GM13976 (cell line): ENCODE data around the gene JPH3.

ENCODE experiments used
- DNase-seq: peaks from one replicate; pipeline ENCODE4 v3.0.0; 2012; ENCODE audit warnings: low spot score
- in situ Hi-C: fragments of 300-500 bp; cut with MboI; formaldehyde crosslinking; loops from one replicate; pipeline ENCODE4 v1.12.0; 2022; ENCODE audit warnings: low sequenced_read_pairs, mixed read lengths, inconsistent platforms; ENCODE audit not compliant: unreplicated experiment
- TF ChIP-seq, protein P1 (sequence below): IDR thresholded peaks from 2 replicates; pipeline ENCODE4 v1.5.1; 2012; ENCODE audit warnings: borderline replicate concordance, mild to moderate bottlenecking; ENCODE audit not compliant: insufficient read depth; ENCODE audit errors: extremely low read depth, missing control alignments, control extremely low read depth

JPH3 gene

DNA sequence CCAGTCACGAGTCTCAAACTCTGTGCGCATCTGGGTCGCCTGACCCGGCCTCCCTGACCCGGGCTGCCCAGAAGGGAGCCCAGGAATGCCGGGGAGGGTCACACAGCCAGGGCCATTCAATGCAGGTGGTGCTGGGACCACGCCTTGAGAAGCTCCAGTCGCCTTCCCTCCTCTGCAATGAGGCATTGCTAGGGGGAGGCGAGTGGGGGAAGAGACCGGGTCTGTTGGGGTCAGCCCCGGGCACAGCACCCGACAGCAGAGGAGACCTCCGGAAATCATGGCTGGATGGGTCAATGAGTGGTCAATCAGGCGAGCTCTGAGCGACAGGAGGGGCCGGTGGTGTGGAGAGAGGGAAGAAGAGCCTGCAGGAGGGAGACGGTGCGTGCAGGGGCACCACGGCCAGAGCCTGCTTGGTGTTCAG is 13.3 kb downstream of the JPH3 start:
- in situ Hi-C loops: no loop called here
- no peak for DNase-seq
- TF ChIP-seq, protein P1, sequence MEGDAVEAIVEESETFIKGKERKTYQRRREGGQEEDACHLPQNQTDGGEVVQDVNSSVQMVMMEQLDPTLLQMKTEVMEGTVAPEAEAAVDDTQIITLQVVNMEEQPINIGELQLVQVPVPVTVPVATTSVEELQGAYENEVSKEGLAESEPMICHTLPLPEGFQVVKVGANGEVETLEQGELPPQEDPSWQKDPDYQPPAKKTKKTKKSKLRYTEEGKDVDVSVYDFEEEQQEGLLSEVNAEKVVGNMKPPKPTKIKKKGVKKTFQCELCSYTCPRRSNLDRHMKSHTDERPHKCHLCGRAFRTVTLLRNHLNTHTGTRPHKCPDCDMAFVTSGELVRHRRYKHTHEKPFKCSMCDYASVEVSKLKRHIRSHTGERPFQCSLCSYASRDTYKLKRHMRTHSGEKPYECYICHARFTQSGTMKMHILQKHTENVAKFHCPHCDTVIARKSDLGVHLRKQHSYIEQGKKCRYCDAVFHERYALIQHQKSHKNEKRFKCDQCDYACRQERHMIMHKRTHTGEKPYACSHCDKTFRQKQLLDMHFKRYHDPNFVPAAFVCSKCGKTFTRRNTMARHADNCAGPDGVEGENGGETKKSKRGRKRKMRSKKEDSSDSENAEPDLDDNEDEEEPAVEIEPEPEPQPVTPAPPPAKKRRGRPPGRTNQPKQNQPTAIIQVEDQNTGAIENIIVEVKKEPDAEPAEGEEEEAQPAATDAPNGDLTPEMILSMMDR: no peak

DNA sequence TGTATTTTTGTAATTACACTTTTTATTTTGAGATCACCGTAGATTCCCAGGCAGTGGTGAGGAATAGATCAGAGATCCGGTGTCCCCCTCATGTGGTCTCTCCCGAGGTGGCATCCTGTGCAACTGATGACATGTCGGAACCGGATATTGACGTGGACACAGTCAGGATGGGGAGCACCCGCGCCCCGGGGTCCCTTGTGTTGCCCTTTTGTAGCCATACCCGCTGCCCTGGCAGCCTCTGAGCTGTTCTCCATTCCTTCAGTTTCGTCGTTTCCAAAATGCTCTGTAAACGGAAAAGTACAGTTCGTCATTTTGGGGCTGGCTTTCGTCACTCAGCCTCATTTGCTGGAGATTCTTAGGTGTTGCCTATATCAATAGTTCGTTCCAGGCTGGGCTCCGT is 14.2 kb downstream of the JPH3 start:
- no peak for DNase-seq
- TF ChIP-seq, protein P1: no peak
- in situ Hi-C loops: no loop called here

DNA sequence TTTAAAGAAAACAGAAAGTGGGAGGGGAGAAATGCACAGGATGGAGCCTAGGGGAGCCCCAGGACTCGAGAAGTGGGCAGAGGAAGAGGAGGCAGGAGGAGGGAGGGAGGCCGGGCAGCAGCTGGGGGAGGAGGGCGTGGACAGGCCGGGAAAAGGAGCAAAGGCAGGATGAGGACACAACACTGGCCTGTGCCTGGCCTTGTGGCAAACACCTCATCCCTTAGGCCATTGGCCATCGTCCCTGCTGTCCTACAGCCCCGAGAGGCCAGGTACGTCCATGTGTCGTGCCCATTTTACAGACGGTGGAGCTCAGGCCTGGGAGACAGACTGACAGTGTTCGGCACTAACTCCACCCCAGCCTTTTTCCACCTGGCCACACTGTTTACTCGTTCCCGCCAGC is 15.9 kb downstream of the JPH3 start:
- in situ Hi-C loops: no loop called here
- TF ChIP-seq, protein P1: no peak
- no peak for DNase-seq

DNA sequence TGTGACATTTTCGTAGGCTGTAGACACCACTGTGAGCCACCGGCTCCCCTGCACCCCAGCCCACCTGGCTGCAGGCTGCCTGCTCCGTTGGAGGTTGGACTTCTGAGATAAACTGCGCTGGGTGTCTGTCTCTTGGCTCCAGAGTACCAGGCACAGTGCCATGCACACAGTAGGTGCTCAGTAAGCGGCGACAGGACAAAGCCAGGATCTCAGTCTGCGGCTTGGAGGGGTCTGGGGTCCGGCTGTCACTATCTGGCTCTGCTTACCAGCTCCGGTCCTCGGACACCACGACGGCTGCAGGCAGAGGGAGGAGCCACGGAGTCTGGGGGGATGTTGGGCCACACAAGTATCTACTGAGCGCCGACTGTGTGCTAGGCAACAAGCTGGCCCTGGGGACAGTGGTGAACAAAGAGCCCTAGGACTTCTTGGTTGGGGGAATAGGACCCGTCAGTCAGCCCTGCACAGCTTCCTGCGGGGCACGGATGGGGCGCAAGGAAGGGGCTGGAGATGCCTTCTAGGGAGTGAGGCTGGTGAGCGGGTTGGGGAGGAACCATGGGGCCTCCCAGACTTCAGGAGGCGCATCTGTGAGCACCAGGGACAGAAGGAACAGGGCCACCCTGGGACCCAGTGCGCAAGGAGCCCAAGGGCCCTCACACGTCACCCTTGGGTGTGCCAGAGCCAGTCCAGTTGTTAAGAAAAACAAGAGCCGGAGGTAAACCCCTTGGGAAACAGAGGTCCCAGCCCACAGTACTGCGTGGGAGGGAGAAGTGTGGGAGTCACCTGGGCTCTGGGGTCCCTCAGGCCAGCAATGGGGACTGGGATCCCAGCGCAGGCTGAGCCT is 17.3 kb downstream of the JPH3 start:
- in situ Hi-C loops: no loop called here
- DNase-seq: no peak
- TF ChIP-seq, protein P1: no peak

DNA sequence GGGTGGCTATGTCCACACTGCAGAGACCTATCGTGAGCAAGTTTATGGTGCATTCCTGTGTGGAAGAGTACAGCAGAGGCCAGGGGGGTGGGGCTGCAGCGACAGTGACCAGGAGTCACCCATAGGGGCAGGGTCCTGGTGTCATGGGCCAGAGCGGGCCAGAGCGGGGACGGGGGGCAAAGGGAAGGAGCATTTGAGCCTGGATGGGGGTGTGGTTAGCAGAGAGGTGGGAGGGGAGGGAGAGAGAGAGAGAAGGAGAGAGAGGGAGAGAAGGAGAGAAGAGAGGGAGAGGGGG is 17.8 kb downstream of the JPH3 start:
- TF ChIP-seq, protein P1: no peak
- DNase-seq: no peak
- in situ Hi-C loops: no loop called here

DNA sequence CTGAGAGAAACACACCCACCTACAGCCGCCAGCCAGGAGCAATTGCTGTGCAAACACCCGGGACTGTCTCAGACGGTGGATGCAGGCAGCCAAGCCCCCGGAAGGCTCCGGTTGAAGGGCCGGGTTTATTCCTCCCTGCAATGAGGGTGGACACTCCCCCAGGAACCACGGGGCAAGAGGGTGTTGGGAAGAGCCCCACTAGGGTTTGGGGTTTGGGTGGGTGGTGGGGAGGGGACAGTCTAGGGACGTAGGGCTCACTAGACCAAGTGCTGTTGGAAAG is 19.2 kb downstream of the JPH3 start:
- no peak for DNase-seq
- TF ChIP-seq, protein P1: no peak
- in situ Hi-C loops: no loop called here
